ENCODE results near the gene ZNF106. TPM values are rescaled to one million over a fixed set of nuclear protein-coding genes. Genes with fewer than 3 reads are reported as not detected.
A peak's percentile ranks its signal among the peaks of the same experiment; 100 is the strongest.

Gene ZNF106
- polyA plus RNA-seq, 3 donors, result 29.0 to 121 (median 69.2) TPM

GRCh38 chr15:42498212-42499068, 7.5 kb upstream of the ZNF106 start:
- H3K4me1 Mint-ChIP-seq, result peaks cover 73% of the 10 kb centered on the region
- peaks cover 70 to 84% of the 10 kb centered on the region in 2 donors for H3K4me1 ChIP-seq (ENCODE audit: control insufficient read depth in 1 of 2, insufficient read depth in 2 of 2, low read length in 2 of 2)
- H3K9ac ChIP-seq (ENCODE audit: insufficient read depth, low read length, poor library complexity, severe bottlenecking), result no peak overlapping the region
- H3K4me3 ChIP-seq (replicated peaks in 1 of 3; ENCODE audit: low read depth in 2 of 3, low read length in 3 of 3), result no peak overlapping the region
- H3K36me3 Mint-ChIP-seq, result peaks cover 8 to 21% of the 10 kb centered on the region in 2 donors
- intact Hi-C loops (cut with micrococcal nuclease), result loop anchor here in 1 of 2 donors (10.0 kb wide), 1 partner anchor 426 kb away; the partner anchor contains the start of gene TTBK2
- peaks cover 48% of the 10 kb centered on the region for H4K20me1 ChIP-seq (ENCODE audit: insufficient read depth, low read length)
- DNase-seq, result no peak
- H3K4me3 Mint-ChIP-seq, result no peak overlapping the region
- no peak overlapping the region for H2AFZ ChIP-seq (ENCODE audit: insufficient read depth, low read depth, low read length, poor library complexity, severe bottlenecking)
- H3K79me2 ChIP-seq (ENCODE audit: insufficient read depth, low read length), result peaks cover 86% of the 10 kb centered on the region
- WGBS (ENCODE audit: insufficient coverage), result 75% methylated on average over 3 of the region's 6 CpGs
- H3K9me3 ChIP-seq (replicated peaks in 1 of 2; ENCODE audit: control insufficient read depth in 1 of 2, insufficient read depth in 1 of 2, low read length in 2 of 2), result no peaks in the 10 kb centered on the region
- H3K27me3 Mint-ChIP-seq (ENCODE audit: low read depth in 3 of 3), result peaks cover 0 to 4% (median 0%) of the 10 kb centered on the region in 3 donors
- no peak for TF ChIP-seq CTCF (IDR thresholded peaks at IDR 0.05)
- no peak overlapping the region for H3K4me2 ChIP-seq (replicated peaks; ENCODE audit: extremely low read depth, low read length, poor library complexity, severe bottlenecking)
- H3K27me3 ChIP-seq (ENCODE audit: control insufficient read depth in 2 of 2, insufficient read depth in 2 of 2, low read length in 2 of 2), result no peaks in the 10 kb centered on the region
- H3K27ac ChIP-seq (ENCODE audit: low read depth in 1 of 2, low read length in 2 of 2), result peak overlapping the region in 1 of 2 donors; percentile 47
- peaks cover 2 to 8% of the 10 kb centered on the region in 2 donors for H3K36me3 ChIP-seq (replicated peaks in 1 of 2; ENCODE audit: control insufficient read depth in 1 of 2, insufficient read depth in 2 of 2, low read length in 2 of 2)
- no peaks in the 10 kb centered on the region for H3K9me3 Mint-ChIP-seq
- peak overlapping the region in 2 of 7 donors; percentile 46 to 77 for H3K27ac Mint-ChIP-seq

GRCh38 chr15:42495361-42496212, 4.6 kb upstream of the ZNF106 start, which contains the start of gene SNAP23:
Gene SNAP23, plus strand, starts transcription at chr15:42495634. Its CDS starts 16,213 bp downstream, at chr15:42511847.
- WGBS (ENCODE audit: insufficient coverage), result under 1% methylated on average over 38 of the region's 43 CpGs
- H3K27ac ChIP-seq (ENCODE audit: low read depth in 1 of 2, low read length in 2 of 2), result peak within 1 kb of the TSS; percentile 59 to 82
- H3K36me3 ChIP-seq (replicated peaks in 1 of 2; ENCODE audit: control insufficient read depth in 1 of 2, insufficient read depth in 2 of 2, low read length in 2 of 2), result peaks cover 2 to 8% of the 10 kb centered on the region in 2 donors
- Mint-ChIP-seq H3K4me3 (peak within 1 kb of the TSS; percentile 100), H3K36me3 (peaks cover 8 to 16% of the 10 kb centered on the region in 2 donors), H3K9me3 (no peaks in the 10 kb centered on the region), H3K4me1 (peaks cover 72% of the 10 kb centered on the region), H3K27me3 (ENCODE audit: low read depth in 3 of 3) (peaks cover 0 to 4% (median 0%) of the 10 kb centered on the region in 3 donors), H3K27ac (peak within 1 kb of the TSS; percentile 88 to 99 (median 95))
- H3K4me3 ChIP-seq (replicated peaks in 1 of 3; ENCODE audit: low read depth in 2 of 3, low read length in 3 of 3), result peak within 1 kb of the TSS; percentile 93 to 98 (median 96)
- no peaks in the 10 kb centered on the region for H3K27me3 ChIP-seq (ENCODE audit: control insufficient read depth in 2 of 2, insufficient read depth in 2 of 2, low read length in 2 of 2)
- no peaks in the 10 kb centered on the region for H3K9me3 ChIP-seq (replicated peaks in 1 of 2; ENCODE audit: control insufficient read depth in 1 of 2, insufficient read depth in 1 of 2, low read length in 2 of 2)
- TF ChIP-seq CTCF (IDR thresholded peaks at IDR 0.05), result no peak
- peak within 1 kb of the TSS; percentile 90 for H2AFZ ChIP-seq (ENCODE audit: insufficient read depth, low read depth, low read length, poor library complexity, severe bottlenecking)
- intact Hi-C loops (cut with micrococcal nuclease), result loop anchor here (2.0 to 10.0 kb wide), 2 partner anchors 53 to 429 kb away; partner anchors contain the start of genes HAUS2 (in 2 of the 2), LRRC57 (in 2 of the 2) and TTBK2 (in 1 of the 2)
- peak within 1 kb of the TSS; percentile 95 for H3K4me2 ChIP-seq (replicated peaks; ENCODE audit: extremely low read depth, low read length, poor library complexity, severe bottlenecking)
- H4K20me1 ChIP-seq (ENCODE audit: insufficient read depth, low read length), result peaks cover 39% of the 10 kb centered on the region
- DNase-seq, result peak; percentile 82 to 88 (median 87)
- peaks cover 88% of the 10 kb centered on the region for H3K79me2 ChIP-seq (ENCODE audit: insufficient read depth, low read length)
- peak within 1 kb of the TSS; percentile 75 for H3K9ac ChIP-seq (ENCODE audit: insufficient read depth, low read length, poor library complexity, severe bottlenecking)
- H3K4me1 ChIP-seq (ENCODE audit: control insufficient read depth in 1 of 2, insufficient read depth in 2 of 2, low read length in 2 of 2), result peaks cover 71 to 79% of the 10 kb centered on the region in 2 donors

All from CD14-positive monocyte (primary cell).